K562 (cell line): ENCODE data around the gene SACM1L. TPM values are rescaled to one million over a fixed set of nuclear protein-coding genes. Genes with fewer than 3 reads are reported as not detected.
A peak's percentile ranks its signal among the peaks of the same experiment; 100 is the strongest.

Experiments
- ATAC-seq: fragments of 200-7000 bp; cut with Tn5 transposase; 3 replicates; pipeline ENCODE4 v1.9.1; 2020; ENCODE audit warnings: moderate library complexity
- BruUV-seq: library from RNA; stranded (reverse); fragments of 400-500 nt; replicated peaks from 2 replicates; lab custom pipeline; 2021; lab: Mats Ljungman, UMichigan
- CTCF ChIA-PET: fragments of 300-600 bp; formaldehyde crosslinking; extraction: SDS; loops from one replicate; lab custom pipeline; 2021; ENCODE audit warnings: low intra/inter-chr PET ratio; lab: Yijun Ruan, JAX
- POLR2A ChIA-PET: fragments of 300-600, 350-650 bp; sonication (Branson Sonifier 250); formaldehyde crosslinking; extraction: SDS; loops from one replicate; lab custom pipeline; 2021; ENCODE audit warnings: antibody characterized with exemption, inconsistent platforms; lab: Yijun Ruan, JAX
- DNase-seq, 4 experiments: peaks; one replicate each; pipeline versions ENCODE4 v3.0.0 to v3.0.0-alpha.2; 2011 to 2018; ENCODE audit warnings: low spot score in 3 of 4, mixed read lengths in 3 of 4; ENCODE audit errors: extremely low read depth in 1 of 4
- FAIRE-seq: peaks from 2 replicates; lab custom pipeline; 2011; peaks lifted over from hg19 to GRCh38; lab: Jason Lieb, UNC
- H2AFZ ChIP-seq: 2 replicates; pipeline ENCODE4 v1.6.0; 2011; ENCODE audit warnings: low read depth, low read length, control low read depth, inconsistent platforms
- H3K27ac ChIP-seq: fragments of 200-600 bp; 3 replicates; pipeline ENCODE4 v1.8.0; 2011; ENCODE audit warnings: low read depth, mild to moderate bottlenecking, control low read depth, inconsistent platforms, low read length, moderate library complexity, mixed read lengths; ENCODE audit errors: extremely low read depth
- H3K27me3 ChIP-seq, 2 experiments: fragments of 300-600 bp in 1 of 2; 2 replicates in 1 of 2; 3 replicates in 1 of 2; pipeline versions ENCODE4 v1.6.0 to v1.8.0; 2011; ENCODE audit warnings: inconsistent platforms in 2 of 2, low read length in 2 of 2, mild to moderate bottlenecking in 1 of 2, mixed read lengths in 1 of 2, moderate library complexity in 1 of 2; ENCODE audit not compliant: control insufficient read depth in 2 of 2, insufficient read depth in 2 of 2
- H3K36me3 ChIP-seq: fragments of 300-600 bp; 3 replicates; pipeline ENCODE4 v1.8.0; 2011; ENCODE audit warnings: mild to moderate bottlenecking, low read length, inconsistent platforms; ENCODE audit not compliant: control insufficient read depth, insufficient read depth
- H3K4me1 ChIP-seq, 2 experiments: fragments of 200-600 bp in 1 of 2; replicated peaks in 1 of 2; 2 replicates in 1 of 2; 3 replicates in 1 of 2; pipeline versions ENCODE4 v1.5.1 to v1.8.0; 2011; ENCODE audit warnings: inconsistent platforms in 2 of 2, low read length in 2 of 2, mild to moderate bottlenecking in 1 of 2, mixed read lengths in 1 of 2, moderate library complexity in 1 of 2; ENCODE audit not compliant: control insufficient read depth in 2 of 2, insufficient read depth in 2 of 2
- H3K4me2 ChIP-seq: 2 replicates; pipeline ENCODE4 v1.6.1; 2011; ENCODE audit warnings: low read length, control low read depth, inconsistent platforms, mixed read lengths; ENCODE audit not compliant: insufficient read depth
- H3K4me3 ChIP-seq: fragments of 200-600 bp; sonication (generic), shearing (Covaris generic); 2 replicates; pipeline ENCODE4 v1.5.1; 2016; ENCODE audit warnings: control low read depth, inconsistent platforms
- H3K79me2 ChIP-seq: fragments of 200-600 bp; 3 replicates; pipeline ENCODE4 v1.8.0; 2011; ENCODE audit warnings: low read length, inconsistent platforms; ENCODE audit not compliant: control insufficient read depth, insufficient read depth
- H3K9ac ChIP-seq, 2 experiments: 2 replicates each; pipeline versions ENCODE4 v1.6.0 to v1.6.1; 2011; ENCODE audit warnings: low read depth in 2 of 2, low read length in 2 of 2, control low read depth in 1 of 2, inconsistent platforms in 1 of 2, mild to moderate bottlenecking in 1 of 2, mixed read lengths in 1 of 2; ENCODE audit not compliant: insufficient read depth in 1 of 2
- H3K9me1 ChIP-seq: one replicate; pipeline ENCODE4 v1.6.0; 2011; ENCODE audit warnings: inconsistent platforms, mild to moderate bottlenecking, low read length, moderate library complexity; ENCODE audit not compliant: control insufficient read depth, insufficient read depth
- H3K9me3 ChIP-seq: replicated peaks from 2 replicates; pipeline ENCODE4 v1.5.1; 2011; ENCODE audit warnings: low read depth, low read length, inconsistent platforms; ENCODE audit not compliant: control insufficient read depth, insufficient read depth
- H4K20me1 ChIP-seq: replicated peaks from 2 replicates; pipeline ENCODE4 v1.6.1; 2011; ENCODE audit warnings: low read length, inconsistent platforms, mixed read lengths; ENCODE audit not compliant: control insufficient read depth, insufficient read depth
- ARID4B ChIP-seq: sonication (generic); formaldehyde crosslinking; IDR thresholded peaks from 2 replicates; pipeline ENCODE4 v1.8.0; 2022; ENCODE audit warnings: mild to moderate bottlenecking, missing genetic modification reagents
- ARNT ChIP-seq, 2 experiments: fragments of 450-650 bp; IDR thresholded peaks; 2 replicates each; pipeline ENCODE4 v1.6.1; 2016; ENCODE audit warnings: mild to moderate bottlenecking in 1 of 2
- ASH1L ChIP-seq: fragments of 450-650 bp; IDR thresholded peaks from 2 replicates; pipeline ENCODE4 v1.6.1; 2018; ENCODE audit warnings: borderline replicate concordance, mild to moderate bottlenecking, low read depth; ENCODE audit not compliant: partially characterized antibody
- FOSL1 ChIP-seq: fragments of 200-800 bp; sonication (Bioruptor generic); conservative IDR thresholded peaks from 2 replicates; pipeline ENCODE4 v1.6.1; 2016; ENCODE audit warnings: missing genetic modification characterization, missing compliant biosample characterization
- FOXM1 ChIP-seq, 2 experiments: fragments of 450-650 bp in 1 of 2; sonication (generic) in 1 of 2; formaldehyde crosslinking in 1 of 2; IDR thresholded peaks; 2 replicates each; pipeline versions ENCODE4 v1.6.1 to v1.9.0; 2017 to 2022; ENCODE audit warnings: low read depth in 2 of 2, mild to moderate bottlenecking in 2 of 2, missing genetic modification reagents in 1 of 2, moderate library complexity in 1 of 2
- MAX ChIP-seq: sonication (generic); formaldehyde crosslinking; IDR thresholded peaks from 2 replicates; pipeline ENCODE4 v1.9.0; 2022; ENCODE audit warnings: mild to moderate bottlenecking, missing genetic modification reagents
- MECOM ChIP-seq: fragments of 250-450 bp; sonication (Bioruptor Pico); IDR thresholded peaks from 2 replicates; pipeline ENCODE4 v1.8.0; 2022; ENCODE audit warnings: inconsistent platforms
- NELFE ChIP-seq: IDR thresholded peaks from 2 replicates; pipeline ENCODE4 v1.6.1; 2011; ENCODE audit warnings: mild to moderate bottlenecking; ENCODE audit not compliant: insufficient read depth, insufficient read length
- NFIX ChIP-seq: fragments of 250-450 bp; sonication (Bioruptor Pico); IDR thresholded peaks from 2 replicates; pipeline ENCODE4 v1.4.0; 2020; ENCODE audit warnings: low read depth, mild to moderate bottlenecking, moderate library complexity
- NFYB ChIP-seq: IDR thresholded peaks from 2 replicates; pipeline ENCODE4 v1.6.1; 2011; ENCODE audit warnings: mild to moderate bottlenecking, moderate library complexity; ENCODE audit not compliant: insufficient read length; ENCODE audit errors: extremely low read depth
- NUFIP1 ChIP-seq: fragments of 450-650 bp; IDR thresholded peaks from 2 replicates; pipeline ENCODE4 v1.6.1; 2018; ENCODE audit not compliant: partially characterized antibody
- POLR2A ChIP-seq: fragments of 450-650 bp; conservative IDR thresholded peaks from 2 replicates; pipeline ENCODE4 v1.6.1; 2016
- RBM25 ChIP-seq: fragments of 200-400 bp; formaldehyde crosslinking; IDR thresholded peaks from 2 replicates; pipeline ENCODE4 v1.6.1; 2018; ENCODE audit warnings: low read length, low read depth, moderate library complexity; ENCODE audit not compliant: severe bottlenecking
- TCF7L2 ChIP-seq: fragments of 150-350 bp; IDR thresholded peaks from 2 replicates; pipeline ENCODE4 v1.6.1; 2016; ENCODE audit warnings: low read depth, mild to moderate bottlenecking, low read length, moderate library complexity
- U2AF1 ChIP-seq: fragments of 200-400 bp; formaldehyde crosslinking; optimal IDR thresholded peaks from 2 replicates; pipeline ENCODE3; 2017; ENCODE audit warnings: mild to moderate bottlenecking, low read depth, low read length, moderate library complexity
- ZNF165 ChIP-seq: fragments of 250-450 bp; sonication (Bioruptor Pico); IDR thresholded peaks from 2 replicates; pipeline ENCODE4 v1.4.0; 2020; ENCODE audit warnings: borderline replicate concordance
- WGBS: fragments of 100-300 bp; shearing (Covaris generic); methylation state at CpG from one replicate; pipeline ENCODE4 v1.1.6; 2016; ENCODE audit warnings: low coverage, mixed read lengths; ENCODE audit not compliant: insufficient coverage; ENCODE audit errors: missing lambda C conversion rate; 5-methylcytosine and 5-hydroxymethylcytosine counted together
- in situ Hi-C: fragments of 300-500 bp; cut with MboI; formaldehyde crosslinking; loops from 4 replicates; pipeline ENCODE4 v1.15.0; 2018; ENCODE audit warnings: inconsistent platforms, mixed read lengths
- intact Hi-C: fragments of 100-400 bp; cut with micrococcal nuclease; formaldehyde crosslinking; loops from 2 replicates; pipeline ENCODE4 v1.14.2; 2022
- polyA plus RNA-seq, 8 experiments: library from polyadenylated mRNA; depleted of rRNA in 4 of 8; stranded (reverse) in 5 of 8; unstranded in 3 of 8; fragments of >200 nt; fragmentation: Nextera tagmentation in 2 of 8; fragmentation: Illumina TruSeq in 1 of 8; extraction: Ambion mirVana in 2 of 8; extraction: Trizol in 1 of 8; gene quantifications; 2 replicates each; pipeline versions ENCODE4 v1.2.1 to v1.2.3, GENCODE V29; 2011 to 2014; ENCODE audit warnings: inconsistent platforms in 1 of 8, missing spikeins in 1 of 8
- total RNA-seq, 7 experiments: library from RNA; depleted of rRNA in 6 of 7; stranded (reverse); fragments of >200 nt in 6 of 7; fragmentation: Illumina TruSeq in 2 of 7; extraction: Trizol in 2 of 7; gene quantifications; 2 replicates each; pipeline versions ENCODE4 v1.2.1 to v1.2.3, GENCODE V29; 2011 to 2021; ENCODE audit warnings: low replicate concordance in 1 of 7

The SACM1L gene
- total and polyA plus RNA-seq, 9 of the 15 experiments (the other 6 are each of a cell fraction or from before 2014, with no cell fraction given): 25.7 to 67.2 (median 40.3) TPM

GRCh38 chr3:45683417-45684326 is 5.5 kb upstream of the SACM1L start:
- H3K27me3 ChIP-seq: no peaks in the 10 kb centered on the region
- intact Hi-C loops: no loop called here
- TF ChIP-seq FOSL1 (tag): 0 out of 2 replicates have a peak, but pooled peaks have one; percentile 13
- no peak for TF ChIP-seq ZNF165 (CRISPR knock-in tag)
- TF ChIP-seq NELFE: no peak
- TF ChIP-seq U2AF1: no peak
- peak; percentile 53 for TF ChIP-seq NFYB
- no peak for TF ChIP-seq TCF7L2
- TF ChIP-seq MAX (CRISPR knock-in tag): peak; percentile 33; the same call in 1 of the 2 replicates
- no peak for TF ChIP-seq ARNT (IDR thresholded peaks at IDR 0.05)
- no peak for TF ChIP-seq ARID4B (CRISPR knock-in tag)
- TF ChIP-seq NUFIP1: no peak
- 0 out of 2 replicates have a peak, but pooled peaks have one; percentile 28 for TF ChIP-seq POLR2A
- TF ChIP-seq MECOM (CRISPR knock-in tag): peak; percentile 14; the same call in 1 of the 2 replicates
- TF ChIP-seq NFIX (CRISPR knock-in tag): no peak
- TF ChIP-seq FOXM1 (IDR thresholded peaks at IDR 0.05; ENCODE audit: low read depth): peak; percentile 53
- no peak for TF ChIP-seq FOXM1 (CRISPR knock-in tag; IDR thresholded peaks at IDR 0.05; ENCODE audit: low read depth)
- peak; percentile 27 for TF ChIP-seq RBM25
- peak; percentile 36 for TF ChIP-seq ASH1L
- TF ChIP-seq, all 486 proteins: peak for 8
- Histone ChIP-seq H3K4me2 (peak overlapping the region; percentile 40), H3K9me3 (0 out of 2 replicates have a peak, but pooled peaks cover 3% of the 10 kb centered on the region), H3K4me1 (peaks cover 0 to 9% of the 10 kb centered on the region in 2 experiments; a peak in 3 of 5 replicates), H3K79me2 (no peaks in the 10 kb centered on the region), H3K9ac (peak overlapping the region in 1 of 2 experiments; percentile 66; a peak in 1 of 4 replicates), H3K9me1 (no peaks in the 10 kb centered on the region), H2AFZ (peak overlapping the region; percentile 61), H3K36me3 (peaks cover 6% of the 10 kb centered on the region; the same call in 1 of the 3 replicates), H3K27ac (peak overlapping the region; percentile 24), H4K20me1 (no peaks in the 10 kb centered on the region), H3K4me3 (no peak overlapping the region)
- FAIRE-seq (peak; percentile 81), ATAC-seq (peak; percentile 81), DNase-seq (peak; percentile 42 to 80 (median 47))
- no TSS peak for BruUV-seq
- 30% methylated on average over 13 of the region's 13 CpGs for WGBS
- in situ Hi-C loops: no loop called here
- CTCF ChIA-PET: no interaction called here
- POLR2A ChIA-PET: interaction anchor here (0.6 to 1.3 kb wide), 3 partner anchors 24 to 391 kb away, joined by 3 to 4 read pairs (median 4); no protein-coding TSS in a partner anchor
